Neuronal stem cell (in vitro differentiated cells): ENCODE data around the gene TBC1D4.
"Not testable (repeated sequence)": the region's sequence is repeated elsewhere in the genome, so short reads cannot be mapped to it uniquely, and the experiment has no call there.

Experiments used
- DNase-seq: peaks from one replicate; pipeline ENCODE4 v3.0.0-alpha.2; 2013; ENCODE audit warnings: low spot score
- H2AFZ ChIP-seq: one replicate; pipeline ENCODE4 v1.6.1; 2013; ENCODE audit warnings: mild to moderate bottlenecking, low read length, inconsistent platforms
- H2AK5ac ChIP-seq: 2 replicates; pipeline ENCODE4 v1.6.1; 2013; ENCODE audit warnings: low read depth, mild to moderate bottlenecking, inconsistent platforms, low read length, moderate library complexity, mixed read lengths
- H2BK120ac ChIP-seq: 2 replicates; pipeline ENCODE4 v1.6.1; 2013; ENCODE audit warnings: low read depth, mild to moderate bottlenecking, inconsistent platforms, low read length, moderate library complexity, mixed read lengths
- H2BK12ac ChIP-seq: one replicate; pipeline ENCODE4 v1.6.1; 2013; ENCODE audit warnings: low read length, inconsistent platforms
- H2BK15ac ChIP-seq: 2 replicates; pipeline ENCODE4 v1.6.1; 2013; ENCODE audit warnings: mild to moderate bottlenecking, low read length, inconsistent platforms, mixed read lengths
- H2BK5ac ChIP-seq: one replicate; pipeline ENCODE4 v1.6.1; 2013; ENCODE audit warnings: inconsistent platforms, mild to moderate bottlenecking, low read length, moderate library complexity
- H3K14ac ChIP-seq: one replicate; pipeline ENCODE4 v1.6.1; 2013; ENCODE audit warnings: low read length, inconsistent platforms
- H3K18ac ChIP-seq: 2 replicates; pipeline ENCODE4 v1.6.1; 2013; ENCODE audit warnings: low read length, inconsistent platforms
- H3K23ac ChIP-seq: 2 replicates; pipeline ENCODE4 v1.6.1; 2013; ENCODE audit warnings: low read depth, mild to moderate bottlenecking, mixed read lengths, low read length, inconsistent platforms; ENCODE audit not compliant: poor library complexity
- H3K27ac ChIP-seq: replicated peaks from 3 replicates; pipeline ENCODE4 v1.5.1; 2013; ENCODE audit warnings: low read length, inconsistent platforms
- H3K27me3 ChIP-seq, 3 experiments: 2 replicates each; pipeline ENCODE4 v1.6.1; 2013; ENCODE audit warnings: low read length in 3 of 3, mild to moderate bottlenecking in 2 of 3, inconsistent platforms in 1 of 3, low read depth in 1 of 3, mixed read lengths in 1 of 3, moderate library complexity in 1 of 3; ENCODE audit not compliant: control insufficient read depth in 3 of 3, insufficient read depth in 3 of 3
- H3K36me3 ChIP-seq, 2 donors: replicated peaks in 1 of 2; 2 replicates each; pipeline ENCODE4 v1.6.1; 2013; ENCODE audit warnings: low read length in 2 of 2; ENCODE audit not compliant: control insufficient read depth in 2 of 2, insufficient read depth in 2 of 2
- H3K4ac ChIP-seq: 2 replicates; pipeline ENCODE4 v1.6.1; 2013; ENCODE audit warnings: inconsistent platforms, mild to moderate bottlenecking, low read length, moderate library complexity
- H3K4me1 ChIP-seq, 2 donors: 1 replicate in 1 of 2; 2 replicates in 1 of 2; pipeline ENCODE4 v1.6.1; 2013; ENCODE audit warnings: low read length in 2 of 2, low read depth in 1 of 2; ENCODE audit not compliant: control insufficient read depth in 2 of 2, insufficient read depth in 1 of 2
- H3K4me2 ChIP-seq: one replicate; pipeline ENCODE4 v1.6.1; 2013; ENCODE audit warnings: mild to moderate bottlenecking, low read length, inconsistent platforms; ENCODE audit not compliant: insufficient read depth, poor library complexity, severe bottlenecking
- H3K4me3 ChIP-seq, 2 donors: 2 replicates each; pipeline ENCODE4 v1.5.1; 2013; ENCODE audit warnings: low read length in 2 of 2, mild to moderate bottlenecking in 2 of 2, inconsistent platforms in 1 of 2, moderate library complexity in 1 of 2
- H3K79me1 ChIP-seq: one replicate; pipeline ENCODE4 v1.6.1; 2013; ENCODE audit warnings: low read depth, mild to moderate bottlenecking, inconsistent platforms, low read length, moderate library complexity
- H3K9ac ChIP-seq: one replicate; pipeline ENCODE4 v1.6.1; 2013; ENCODE audit warnings: mild to moderate bottlenecking, low read depth, low read length, inconsistent platforms; ENCODE audit not compliant: poor library complexity
- H3K9me3 ChIP-seq, 2 donors: replicated peaks in 1 of 2; 2 replicates each; pipeline versions ENCODE3 to v1.6.1; 2013; ENCODE audit warnings: low read length in 2 of 2, mild to moderate bottlenecking in 2 of 2, inconsistent platforms in 1 of 2, low read depth in 1 of 2, mixed read lengths in 1 of 2, moderate library complexity in 1 of 2; ENCODE audit not compliant: control insufficient read depth in 2 of 2, insufficient read depth in 1 of 2
- H4K8ac ChIP-seq: one replicate; pipeline ENCODE4 v1.6.1; 2013; ENCODE audit warnings: low read depth, mild to moderate bottlenecking, inconsistent platforms, low read length, moderate library complexity
- H4K91ac ChIP-seq: one replicate; pipeline ENCODE4 v1.6.1; 2013; ENCODE audit warnings: low read length, low read depth, mild to moderate bottlenecking, inconsistent platforms; ENCODE audit not compliant: poor library complexity
- WGBS, 2 donors: extraction: QIAGEN DNeasy Blood & Tissue Kit; methylation state at CpG; one replicate each; pipeline ENCODE4 v1.1.7; 2013; ENCODE audit warnings: missing lambda C conversion rate in 2 of 2, mixed read lengths in 1 of 2; ENCODE audit not compliant: insufficient read length in 2 of 2, insufficient replicate concordance in 1 of 2; ENCODE audit errors: extremely low coverage in 2 of 2; 5-methylcytosine and 5-hydroxymethylcytosine counted together

The TBC1D4 gene

DNA sequence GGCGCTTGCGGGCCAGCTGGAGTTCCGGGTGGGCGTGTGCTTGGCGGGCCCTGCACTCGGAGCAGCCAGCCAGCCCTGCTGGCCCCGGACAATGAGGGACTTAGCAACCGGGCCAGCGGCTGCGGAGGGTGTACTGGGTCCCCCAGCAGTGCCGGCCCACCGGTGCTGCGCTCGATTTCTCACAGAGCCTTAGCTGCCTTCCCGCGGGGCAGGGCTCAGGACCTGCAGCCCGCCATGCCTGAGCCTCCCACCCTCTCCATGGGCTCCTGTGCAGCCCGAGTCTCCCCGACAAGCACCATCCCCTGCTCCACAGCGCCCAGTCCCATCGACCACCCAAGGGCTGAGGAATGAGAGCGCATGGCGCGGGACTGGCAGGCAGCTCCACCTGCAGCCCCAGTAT lies 213.5 kb downstream of the TBC1D4 start:
- not testable (repeated sequence) for H2BK15ac ChIP-seq, H2BK12ac ChIP-seq, H3K4me1 ChIP-seq, H3K4me2 ChIP-seq, H3K4ac ChIP-seq, H4K8ac ChIP-seq, H3K14ac ChIP-seq, DNase-seq, H2BK120ac ChIP-seq, H3K18ac ChIP-seq, H3K27ac ChIP-seq, H2AFZ ChIP-seq, H3K23ac ChIP-seq, H2BK5ac ChIP-seq, H2AK5ac ChIP-seq, H4K91ac ChIP-seq, H3K36me3 ChIP-seq, H3K9ac ChIP-seq, H3K27me3 ChIP-seq, H3K4me3 ChIP-seq, H3K79me1 ChIP-seq, H3K9me3 ChIP-seq
- no CpG with 5 or more reads among the region's 24 CpGs for WGBS, 2 donors

DNA sequence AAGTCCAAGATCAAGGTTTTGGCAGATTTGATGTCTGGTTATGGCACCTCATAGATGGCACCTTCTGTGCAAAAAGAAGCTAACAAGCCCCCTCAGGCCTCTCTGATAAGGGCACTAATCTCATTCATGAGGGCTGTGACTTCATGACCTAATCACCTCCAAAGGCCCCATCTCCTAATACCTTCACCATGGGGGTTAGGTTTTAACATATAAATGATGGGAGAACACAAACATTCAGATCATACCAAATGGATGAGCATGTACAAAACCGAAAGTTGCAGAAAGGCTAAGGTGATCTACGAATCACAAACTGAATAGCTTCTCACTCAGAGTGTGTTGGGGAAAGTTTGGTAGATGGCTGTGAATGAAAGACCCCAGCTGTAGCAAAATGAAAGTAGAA lies 217.4 kb downstream of the TBC1D4 start:
- no peaks in the 10 kb centered on the region for H3K36me3 ChIP-seq
- no peak overlapping the region for H3K23ac ChIP-seq
- H3K18ac ChIP-seq = no peak overlapping the region
- H3K27ac ChIP-seq = no peak overlapping the region
- no peak overlapping the region for H2BK5ac ChIP-seq
- H3K4me1 ChIP-seq = no peaks in the 10 kb centered on the region
- no peaks in the 10 kb centered on the region for H3K9me3 ChIP-seq
- no peaks in the 10 kb centered on the region for H3K27me3 ChIP-seq
- H4K91ac ChIP-seq = no peak overlapping the region
- H3K4me2 ChIP-seq = no peak overlapping the region
- WGBS, 2 donors = no CpG with 5 or more reads among the region's 2 CpGs
- H3K4ac ChIP-seq = no peak overlapping the region
- no peak overlapping the region for H2AK5ac ChIP-seq
- no peak overlapping the region for H2BK15ac ChIP-seq
- no peak overlapping the region for H2BK12ac ChIP-seq
- no peaks in the 10 kb centered on the region for H3K79me1 ChIP-seq
- no peak for DNase-seq
- H2AFZ ChIP-seq = no peak overlapping the region
- H2BK120ac ChIP-seq = no peak overlapping the region
- no peak overlapping the region for H3K9ac ChIP-seq
- H3K14ac ChIP-seq = no peak overlapping the region
- H3K4me3 ChIP-seq = no peak overlapping the region
- H4K8ac ChIP-seq = no peak overlapping the region

DNA sequence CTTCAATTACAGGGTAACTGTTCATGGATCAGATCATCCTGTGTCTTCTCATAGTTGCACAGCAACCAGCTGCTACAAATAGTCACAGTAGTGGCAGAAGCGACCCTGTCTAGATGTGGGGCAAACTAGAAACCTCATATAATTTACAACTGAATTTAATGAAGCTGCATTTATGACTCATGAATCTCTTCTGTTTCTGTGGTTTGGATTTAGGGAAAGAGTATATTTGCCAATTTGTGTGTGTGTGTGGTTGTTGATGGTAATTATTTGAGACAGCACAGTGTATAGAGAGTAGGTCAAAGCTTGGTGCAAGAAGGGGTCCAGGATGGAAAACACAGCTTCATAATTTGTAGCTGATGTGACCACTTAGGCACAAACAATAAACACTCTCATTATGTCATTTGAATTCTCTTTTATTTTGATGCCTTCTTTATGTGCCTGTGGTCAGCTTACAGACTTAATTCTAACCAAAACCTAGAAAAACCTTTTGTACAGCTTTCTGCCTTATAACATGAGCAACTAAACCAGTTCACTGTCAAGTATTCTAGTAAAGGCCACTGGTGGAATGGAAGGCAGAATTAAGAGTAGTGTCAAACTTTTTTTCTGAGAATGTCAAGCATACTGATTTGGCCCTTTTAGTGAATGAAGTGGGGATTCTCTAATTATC lies 218.1 kb downstream of the TBC1D4 start:
- Histone ChIP-seq H2BK12ac (no peak overlapping the region), H2BK5ac (no peak overlapping the region), H3K9ac (no peak overlapping the region), H3K79me1 (no peaks in the 10 kb centered on the region), H3K18ac (no peak overlapping the region), H4K91ac (no peak overlapping the region), H3K23ac (no peak overlapping the region), H4K8ac (no peak overlapping the region), H2AK5ac (no peak overlapping the region), H3K4me1 (no peaks in the 10 kb centered on the region), H2AFZ (no peak overlapping the region), H3K4ac (no peak overlapping the region), H2BK120ac (no peak overlapping the region), H3K27ac (no peak overlapping the region), H3K9me3 (no peaks in the 10 kb centered on the region), H3K36me3 (no peaks in the 10 kb centered on the region), H3K27me3 (no peaks in the 10 kb centered on the region), H2BK15ac (no peak overlapping the region), H3K14ac (no peak overlapping the region), H3K4me3 (no peak overlapping the region), H3K4me2 (no peak overlapping the region)
- WGBS, 2 donors = no CpG with 5 or more reads among the region's 1 CpG
- no peak for DNase-seq

DNA sequence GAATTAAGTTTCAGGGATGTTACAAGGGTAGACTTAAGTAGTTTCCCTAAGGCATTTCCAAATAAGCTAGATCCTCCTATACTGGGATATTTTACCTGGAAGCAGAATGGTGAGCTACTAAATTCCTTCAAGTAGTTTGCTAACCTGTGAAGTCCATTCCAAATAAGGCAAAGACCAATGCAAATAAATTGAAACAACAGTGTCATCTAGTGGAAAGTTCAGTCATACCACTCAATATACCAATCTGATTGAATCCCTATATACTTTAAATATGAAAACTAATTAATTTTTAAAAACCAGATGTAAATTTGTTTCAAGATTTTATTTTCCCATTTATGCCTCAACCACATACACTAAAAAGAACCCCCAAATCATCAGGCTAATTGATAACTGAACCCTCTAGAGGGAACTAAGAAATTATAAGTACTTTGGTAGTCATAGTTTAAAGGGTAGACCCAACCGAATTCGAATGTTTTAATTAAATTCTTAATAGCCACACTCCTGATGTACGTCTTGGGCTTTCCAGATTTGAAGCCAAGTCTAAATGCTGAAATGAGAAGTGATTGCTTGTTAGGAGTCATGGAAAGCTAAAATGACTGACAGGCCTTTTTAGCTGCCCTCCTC lies 223.7 kb downstream of the TBC1D4 start:
- Histone ChIP-seq H2BK12ac (no peak overlapping the region), H3K14ac (no peak overlapping the region), H3K4me2 (no peak overlapping the region), H2BK15ac (no peak overlapping the region), H2BK5ac (no peak overlapping the region), H3K27me3 (no peaks in the 10 kb centered on the region), H3K18ac (no peak overlapping the region), H3K9ac (no peak overlapping the region), H3K4me3 (no peak overlapping the region), H2BK120ac (no peak overlapping the region), H3K79me1 (no peaks in the 10 kb centered on the region), H2AFZ (no peak overlapping the region), H4K8ac (no peak overlapping the region), H3K36me3 (no peaks in the 10 kb centered on the region), H3K23ac (no peak overlapping the region), H2AK5ac (no peak overlapping the region), H3K27ac (no peak overlapping the region), H3K4ac (no peak overlapping the region), H4K91ac (no peak overlapping the region), H3K4me1 (no peaks in the 10 kb centered on the region), H3K9me3 (no peaks in the 10 kb centered on the region)
- WGBS, 2 donors = no CpG with 5 or more reads among the region's 3 CpGs
- peak; percentile 48 for DNase-seq
